Activated CD4-positive, alpha-beta T cell treated with anti-CD3 and anti-CD28 coated beads, Interleukin-2, amount 10 ng/mL, durations not matched to agents 24 days and 14 days (primary cell): ENCODE results near the gene BMP10. TPM values are rescaled to one million over a fixed set of nuclear protein-coding genes. Genes with fewer than 3 reads are reported as not detected.

Source experiments
- DNase-seq: peaks from one replicate; pipeline ENCODE4 v3.0.0; 2022
- H3K27ac Mint-ChIP-seq: one replicate; pipeline ENCODE4 v1.8.0; 2022; ENCODE audit warnings: mild to moderate bottlenecking, mixed read lengths
- H3K27me3 Mint-ChIP-seq: one replicate; pipeline ENCODE4 v1.8.0; 2022; ENCODE audit warnings: mixed read lengths
- H3K36me3 Mint-ChIP-seq: one replicate; pipeline ENCODE4 v1.8.0; 2022; ENCODE audit warnings: low read depth, mild to moderate bottlenecking, mixed read lengths
- H3K4me1 Mint-ChIP-seq: one replicate; pipeline ENCODE4 v1.8.0; 2021; ENCODE audit warnings: mixed read lengths
- H3K4me3 Mint-ChIP-seq: one replicate; pipeline ENCODE4 v1.8.0; 2022; ENCODE audit warnings: mild to moderate bottlenecking, moderate library complexity, mixed read lengths
- H3K9me3 Mint-ChIP-seq: one replicate; pipeline ENCODE4 v1.8.0; 2021; ENCODE audit warnings: mixed read lengths
- intact Hi-C: fragments of 100-400 bp; cut with micrococcal nuclease; formaldehyde crosslinking; loops from one replicate; pipeline ENCODE4 v1.15.1; 2023
- total RNA-seq: library from RNA; stranded (reverse); gene quantifications from 2 replicates; pipeline ENCODE4 v1.2.3, GENCODE V29; 2022

BMP10 gene
- total RNA-seq, 1 donor from 2014 or later: not detected

- Mint-ChIP-seq H3K27me3 (peaks cover 24% of the 10 kb centered on the region), H3K36me3 (no peaks in the 10 kb centered on the region), H3K27ac (no peak overlapping the region), H3K9me3 (peaks cover 10% of the 10 kb centered on the region), H3K4me3 (no peak overlapping the region), H3K4me1 (peaks cover 6% of the 10 kb centered on the region)
- no peak for DNase-seq
- intact Hi-C loops: no loop called here
These were observed 17.3 kb downstream of the BMP10 start for GRCh38 chr2:68853915-68854314.

- Mint-ChIP-seq H3K27me3 (peaks cover 29% of the 10 kb centered on the region), H3K27ac (no peak overlapping the region), H3K9me3 (peaks cover 10% of the 10 kb centered on the region), H3K36me3 (no peaks in the 10 kb centered on the region), H3K4me3 (no peak overlapping the region), H3K4me1 (peaks cover 6% of the 10 kb centered on the region)
- intact Hi-C loops: no loop called here
- DNase-seq: no peak
These were observed 18.2 kb downstream of the BMP10 start for GRCh38 chr2:68853035-68853434.

- H3K36me3 Mint-ChIP-seq: no peaks in the 10 kb centered on the region
- H3K27ac Mint-ChIP-seq: no peak overlapping the region
- no peak overlapping the region for H3K4me3 Mint-ChIP-seq
- DNase-seq: no peak
- peaks cover 6% of the 10 kb centered on the region for H3K9me3 Mint-ChIP-seq
- peaks cover 38% of the 10 kb centered on the region for H3K27me3 Mint-ChIP-seq
- intact Hi-C loops: no loop called here
- no peaks in the 10 kb centered on the region for H3K4me1 Mint-ChIP-seq
These were observed 20.7 kb downstream of the BMP10 start for GRCh38 chr2:68850524-68850923.

GRCh38 chr2:68849579-68850030, 21.6 kb downstream of the BMP10 start:
- no peaks in the 10 kb centered on the region for H3K4me1 Mint-ChIP-seq
- H3K27ac Mint-ChIP-seq: no peak overlapping the region
- DNase-seq: no peak
- no peaks in the 10 kb centered on the region for H3K36me3 Mint-ChIP-seq
- intact Hi-C loops: no loop called here
- peaks cover 41% of the 10 kb centered on the region for H3K27me3 Mint-ChIP-seq
- peaks cover 6% of the 10 kb centered on the region for H3K9me3 Mint-ChIP-seq
- H3K4me3 Mint-ChIP-seq: no peak overlapping the region

- H3K4me3 Mint-ChIP-seq: no peak overlapping the region
These were observed 23.4 kb downstream of the BMP10 start for GRCh38 chr2:68847751-68848150.

GRCh38 chr2:68846091-68846490, 25.1 kb downstream of the BMP10 start:
- Mint-ChIP-seq H3K4me1 (no peaks in the 10 kb centered on the region), H3K9me3 (peaks cover 7% of the 10 kb centered on the region), H3K27me3 (peaks cover 47% of the 10 kb centered on the region), H3K27ac (no peak overlapping the region), H3K4me3 (no peak overlapping the region), H3K36me3 (no peaks in the 10 kb centered on the region)
- intact Hi-C loops: no loop called here
- no peak for DNase-seq

More at GRCh38 chr2:68847751-68848150, 23.4 kb downstream of the BMP10 start:
- Mint-ChIP-seq H3K4me1 (no peaks in the 10 kb centered on the region), H3K36me3 (no peaks in the 10 kb centered on the region), H3K27me3 (peaks cover 47% of the 10 kb centered on the region), H3K27ac (no peak overlapping the region), H3K9me3 (peaks cover 7% of the 10 kb centered on the region)
- intact Hi-C loops: no loop called here
- no peak for DNase-seq

GRCh38 chr2:68845043-68845442, 26.2 kb downstream of the BMP10 start:
- no peak overlapping the region for H3K4me3 Mint-ChIP-seq
- intact Hi-C loops: no loop called here
- no peak overlapping the region for H3K27ac Mint-ChIP-seq
- DNase-seq: no peak
- H3K4me1 Mint-ChIP-seq: no peaks in the 10 kb centered on the region
- peaks cover 42% of the 10 kb centered on the region for H3K27me3 Mint-ChIP-seq
- no peaks in the 10 kb centered on the region for H3K36me3 Mint-ChIP-seq
- H3K9me3 Mint-ChIP-seq: peaks cover 7% of the 10 kb centered on the region

- H3K4me3 Mint-ChIP-seq: no peak overlapping the region
- intact Hi-C loops: loop anchor here (2.0 kb wide), 2 partner anchors 85 to 123 kb away; no protein-coding TSS in a partner anchor
- peaks cover 7% of the 10 kb centered on the region for H3K9me3 Mint-ChIP-seq
- peaks cover 12% of the 10 kb centered on the region for H3K27me3 Mint-ChIP-seq
- no peak overlapping the region for H3K27ac Mint-ChIP-seq
- H3K36me3 Mint-ChIP-seq: no peaks in the 10 kb centered on the region
- peaks cover 30% of the 10 kb centered on the region for H3K4me1 Mint-ChIP-seq
- peak; percentile 71 for DNase-seq
These were observed 31.9 kb downstream of the BMP10 start for GRCh38 chr2:68839260-68839833.

GRCh38 chr2:68838641-68839040, 32.6 kb downstream of the BMP10 start:
- Mint-ChIP-seq H3K9me3 (peaks cover 7% of the 10 kb centered on the region), H3K27ac (no peak overlapping the region), H3K4me1 (peaks cover 30% of the 10 kb centered on the region), H3K36me3 (no peaks in the 10 kb centered on the region), H3K4me3 (no peak overlapping the region), H3K27me3 (peaks cover 11% of the 10 kb centered on the region)
- DNase-seq: no peak
- intact Hi-C loops: loop anchor here (1.0 to 2.0 kb wide), 3 partner anchors 68 to 122 kb away; no protein-coding TSS in a partner anchor

- Mint-ChIP-seq H3K27me3 (peaks cover 4% of the 10 kb centered on the region), H3K4me1 (peaks cover 34% of the 10 kb centered on the region), H3K27ac (peak overlapping the region; percentile 83), H3K36me3 (no peaks in the 10 kb centered on the region), H3K4me3 (no peak overlapping the region), H3K9me3 (no peaks in the 10 kb centered on the region)
- no peak for DNase-seq
- intact Hi-C loops: loop anchor here (1.0 to 2.0 kb wide), 6 partner anchors 68 to 129 kb away; no protein-coding TSS in a partner anchor
These were observed 33.3 kb downstream of the BMP10 start for GRCh38 chr2:68837861-68838341.

GRCh38 chr2:68837164-68837860, 33.9 kb downstream of the BMP10 start:
- no peak overlapping the region for H3K4me3 Mint-ChIP-seq
- intact Hi-C loops: loop anchor here (1.0 to 2.0 kb wide), 3 partner anchors 71 to 129 kb away; no protein-coding TSS in a partner anchor
- no peaks in the 10 kb centered on the region for H3K36me3 Mint-ChIP-seq
- peaks cover 40% of the 10 kb centered on the region for H3K4me1 Mint-ChIP-seq
- peak; percentile 89 for DNase-seq
- H3K9me3 Mint-ChIP-seq: no peaks in the 10 kb centered on the region
- H3K27ac Mint-ChIP-seq: peak overlapping the region; percentile 83
- peaks cover 3% of the 10 kb centered on the region for H3K27me3 Mint-ChIP-seq

GRCh38 chr2:68835621-68836020, 35.6 kb downstream of the BMP10 start:
- DNase-seq: no peak
- Mint-ChIP-seq H3K27me3 (no peaks in the 10 kb centered on the region), H3K27ac (no peak overlapping the region), H3K4me1 (peaks cover 56% of the 10 kb centered on the region), H3K4me3 (no peak overlapping the region), H3K9me3 (no peaks in the 10 kb centered on the region), H3K36me3 (peaks cover 4% of the 10 kb centered on the region)
- intact Hi-C loops: loop anchor here (2.0 kb wide), 2 partner anchors 73 to 127 kb away; no protein-coding TSS in a partner anchor

GRCh38 chr2:68834737-68835376, 36.3 kb downstream of the BMP10 start:
- no peaks in the 10 kb centered on the region for H3K9me3 Mint-ChIP-seq

GRCh38 chr2:68833162-68833561, 38.0 kb downstream of the BMP10 start:
- peaks cover 7% of the 10 kb centered on the region for H3K36me3 Mint-ChIP-seq
- intact Hi-C loops: loop anchor here (2.0 to 5.0 kb wide), 4 partner anchors 36 to 366 kb away; partner anchors contain the start of genes APLF and FBXO48
- H3K27me3 Mint-ChIP-seq: no peaks in the 10 kb centered on the region
- DNase-seq: no peak
- peaks cover 72% of the 10 kb centered on the region for H3K4me1 Mint-ChIP-seq
- H3K27ac Mint-ChIP-seq: no peak overlapping the region
- no peak overlapping the region for H3K4me3 Mint-ChIP-seq
- no peaks in the 10 kb centered on the region for H3K9me3 Mint-ChIP-seq

More at GRCh38 chr2:68834737-68835376, 36.3 kb downstream of the BMP10 start:
- no peak for DNase-seq
- H3K4me3 Mint-ChIP-seq: no peak overlapping the region
- no peak overlapping the region for H3K27ac Mint-ChIP-seq
- intact Hi-C loops: loop anchor here (5.0 kb wide), 1 partner anchor 183 kb away; no protein-coding TSS in a partner anchor
- peaks cover 62% of the 10 kb centered on the region for H3K4me1 Mint-ChIP-seq
- H3K27me3 Mint-ChIP-seq: no peaks in the 10 kb centered on the region
- peaks cover 4% of the 10 kb centered on the region for H3K36me3 Mint-ChIP-seq
